ENCODE measurements around the gene SERPINA9. TPM values are rescaled to one million over a fixed set of nuclear protein-coding genes. Genes with fewer than 3 reads are reported as not detected.

The SERPINA9 gene
- polyA plus RNA-seq, 1 donor (not counting 4 experiments of a cell fraction or from before 2014, with no cell fraction given) = 0.05 TPM

DNA sequence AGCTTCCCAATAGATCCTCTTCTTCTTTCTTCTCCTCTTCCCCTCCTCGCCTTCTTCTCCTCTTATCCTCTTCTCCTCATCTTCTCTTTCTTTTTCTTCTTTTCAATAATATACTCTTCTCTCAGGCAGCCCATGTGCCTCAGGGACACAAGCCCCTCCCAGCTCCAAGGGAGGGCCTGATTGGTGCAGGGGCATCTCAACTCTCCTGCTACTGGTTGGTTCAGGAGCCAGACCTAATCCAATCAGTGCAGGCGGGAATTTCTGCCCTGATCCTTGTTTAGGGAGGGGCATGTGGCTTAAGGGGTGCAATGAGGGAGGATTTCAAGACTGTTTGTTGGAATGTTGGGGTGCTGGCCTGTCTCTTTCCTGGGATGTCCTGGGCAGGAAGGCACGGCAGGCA lies 24.3 kb upstream of the SERPINA9 start:
- Histone ChIP-seq H3K4me3 (ENCODE audit: control insufficient read depth in 2 of 3, extremely low read depth in 1 of 3, insufficient read depth in 2 of 3, low read depth in 1 of 3, low read length in 3 of 3) (no peak overlapping the region), H3K27me3 (ENCODE audit: control insufficient read depth, extremely low read depth, insufficient read depth, low read length) (no peaks in the 10 kb centered on the region), H2AFZ (ENCODE audit: control insufficient read depth, low read length) (no peak overlapping the region), H3K4me2 (ENCODE audit: control insufficient read depth, extremely low read depth, insufficient read depth, low read depth, low read length) (no peak overlapping the region), H3K27ac (ENCODE audit: control insufficient read depth, insufficient read depth, low read length) (no peak overlapping the region), H3K9me1 (ENCODE audit: control insufficient read depth, extremely low read depth, insufficient read depth, low read length) (no peaks in the 10 kb centered on the region), H4K20me1 (ENCODE audit: control insufficient read depth, extremely low read depth, insufficient read depth, low read length) (no peaks in the 10 kb centered on the region), H3K9ac (ENCODE audit: control insufficient read depth, extremely low read depth, insufficient read depth, low read length) (no peak overlapping the region), H3K9me3 (ENCODE audit: control insufficient read depth, low read depth, low read length) (no peaks in the 10 kb centered on the region), H3K79me2 (ENCODE audit: control insufficient read depth, insufficient read depth, low read length) (no peaks in the 10 kb centered on the region), H3K36me3 (ENCODE audit: control insufficient read depth in 2 of 2, extremely low read depth in 1 of 2, insufficient read depth in 2 of 2, low read length in 2 of 2) (no peaks in the 10 kb centered on the region), H3K4me1 (ENCODE audit: control insufficient read depth, extremely low read depth, insufficient read depth, low read length) (no peaks in the 10 kb centered on the region)
- TF ChIP-seq CTCF (optimal IDR thresholded peaks at IDR 0.05 in 1 of 3, IDR thresholded peaks at IDR 0.05 in 1 of 3, conservative IDR thresholded peaks at IDR 0.05 in 1 of 3; ENCODE audit: extremely low read depth in 1 of 3, insufficient read depth in 2 of 3, low read length in 3 of 3) = no peak
- TF ChIP-seq EZH2 (IDR thresholded peaks at IDR 0.05; ENCODE audit: low read length) = no peak
- DNase-seq (ENCODE audit: low read depth, low spot score) (no peak), FAIRE-seq (no peak)
- dilution Hi-C loops (cut with MboI; ENCODE audit: extremely low pct_ligation_motif_present, low sequenced_read_pairs) = no loop called here

- dilution Hi-C loops (cut with MboI; ENCODE audit: extremely low pct_ligation_motif_present, low sequenced_read_pairs) = no loop called here
- TF ChIP-seq CTCF (optimal IDR thresholded peaks at IDR 0.05 in 1 of 3, IDR thresholded peaks at IDR 0.05 in 1 of 3, conservative IDR thresholded peaks at IDR 0.05 in 1 of 3; ENCODE audit: extremely low read depth in 1 of 3, insufficient read depth in 2 of 3, low read length in 3 of 3) = no peak
- TF ChIP-seq EZH2 (IDR thresholded peaks at IDR 0.05; ENCODE audit: low read length) = no peak
- Histone ChIP-seq H3K4me2 (ENCODE audit: control insufficient read depth, extremely low read depth, insufficient read depth, low read depth, low read length) (no peak overlapping the region), H3K4me3 (ENCODE audit: control insufficient read depth in 2 of 3, extremely low read depth in 1 of 3, insufficient read depth in 2 of 3, low read depth in 1 of 3, low read length in 3 of 3) (no peak overlapping the region), H3K9me1 (ENCODE audit: control insufficient read depth, extremely low read depth, insufficient read depth, low read length) (no peaks in the 10 kb centered on the region), H4K20me1 (ENCODE audit: control insufficient read depth, extremely low read depth, insufficient read depth, low read length) (no peaks in the 10 kb centered on the region), H3K9ac (ENCODE audit: control insufficient read depth, extremely low read depth, insufficient read depth, low read length) (no peak overlapping the region), H3K36me3 (ENCODE audit: control insufficient read depth in 2 of 2, extremely low read depth in 1 of 2, insufficient read depth in 2 of 2, low read length in 2 of 2) (no peaks in the 10 kb centered on the region), H3K27me3 (ENCODE audit: control insufficient read depth, extremely low read depth, insufficient read depth, low read length) (no peaks in the 10 kb centered on the region), H3K27ac (ENCODE audit: control insufficient read depth, insufficient read depth, low read length) (no peak overlapping the region), H3K4me1 (ENCODE audit: control insufficient read depth, extremely low read depth, insufficient read depth, low read length) (no peaks in the 10 kb centered on the region), H3K9me3 (ENCODE audit: control insufficient read depth, low read depth, low read length) (no peaks in the 10 kb centered on the region), H3K79me2 (ENCODE audit: control insufficient read depth, insufficient read depth, low read length) (no peaks in the 10 kb centered on the region), H2AFZ (ENCODE audit: control insufficient read depth, low read length) (no peak overlapping the region)
- no peak for DNase-seq (ENCODE audit: low read depth, low spot score)
- no peak for FAIRE-seq
Measured at GRCh38 chr14:94499673-94500072, 23.7 kb upstream of the SERPINA9 start.
